LNCaP clone FGC (cell line): ENCODE results near the gene KIFBP.

Experiments
- DNase-seq: peaks from one replicate; pipeline ENCODE4 v3.0.0-alpha.2; 2011; ENCODE audit warnings: low read depth
- H3K4me3 ChIP-seq: 2 replicates; pipeline ENCODE4 v1.5.1; 2011; ENCODE audit warnings: mild to moderate bottlenecking, low read depth, low read length, control low read depth
- TF ChIP-seq, protein P1 (sequence below): IDR thresholded peaks from 2 replicates; pipeline ENCODE4 v1.5.1; 2012; ENCODE audit warnings: mild to moderate bottlenecking; ENCODE audit not compliant: control insufficient read depth, insufficient read depth; ENCODE audit errors: extremely low read depth

KIFBP gene

DNA sequence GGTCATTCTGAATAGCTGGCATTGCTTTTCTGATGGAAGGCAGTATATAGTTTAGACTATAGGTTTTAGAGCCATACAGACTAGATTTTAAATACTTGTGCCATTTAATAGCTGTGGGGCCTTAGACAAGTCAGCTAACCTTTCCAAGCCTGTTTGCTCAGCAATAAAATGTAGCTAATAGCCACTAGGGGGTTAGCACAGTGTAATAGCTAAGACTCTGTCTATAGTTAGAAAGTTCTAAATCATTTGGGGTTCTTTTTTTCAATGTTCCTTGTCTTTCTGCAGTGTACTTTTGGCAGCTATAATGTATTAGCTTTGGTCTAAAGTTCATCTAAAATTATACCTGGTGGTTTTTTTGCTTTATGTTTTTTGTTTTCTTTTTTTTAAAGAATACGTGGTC is 7.5 kb upstream of the KIFBP start:
- no peak for DNase-seq
- no peak overlapping the region for H3K4me3 ChIP-seq
- TF ChIP-seq, protein P1, sequence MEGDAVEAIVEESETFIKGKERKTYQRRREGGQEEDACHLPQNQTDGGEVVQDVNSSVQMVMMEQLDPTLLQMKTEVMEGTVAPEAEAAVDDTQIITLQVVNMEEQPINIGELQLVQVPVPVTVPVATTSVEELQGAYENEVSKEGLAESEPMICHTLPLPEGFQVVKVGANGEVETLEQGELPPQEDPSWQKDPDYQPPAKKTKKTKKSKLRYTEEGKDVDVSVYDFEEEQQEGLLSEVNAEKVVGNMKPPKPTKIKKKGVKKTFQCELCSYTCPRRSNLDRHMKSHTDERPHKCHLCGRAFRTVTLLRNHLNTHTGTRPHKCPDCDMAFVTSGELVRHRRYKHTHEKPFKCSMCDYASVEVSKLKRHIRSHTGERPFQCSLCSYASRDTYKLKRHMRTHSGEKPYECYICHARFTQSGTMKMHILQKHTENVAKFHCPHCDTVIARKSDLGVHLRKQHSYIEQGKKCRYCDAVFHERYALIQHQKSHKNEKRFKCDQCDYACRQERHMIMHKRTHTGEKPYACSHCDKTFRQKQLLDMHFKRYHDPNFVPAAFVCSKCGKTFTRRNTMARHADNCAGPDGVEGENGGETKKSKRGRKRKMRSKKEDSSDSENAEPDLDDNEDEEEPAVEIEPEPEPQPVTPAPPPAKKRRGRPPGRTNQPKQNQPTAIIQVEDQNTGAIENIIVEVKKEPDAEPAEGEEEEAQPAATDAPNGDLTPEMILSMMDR = peak; percentile 39

DNA sequence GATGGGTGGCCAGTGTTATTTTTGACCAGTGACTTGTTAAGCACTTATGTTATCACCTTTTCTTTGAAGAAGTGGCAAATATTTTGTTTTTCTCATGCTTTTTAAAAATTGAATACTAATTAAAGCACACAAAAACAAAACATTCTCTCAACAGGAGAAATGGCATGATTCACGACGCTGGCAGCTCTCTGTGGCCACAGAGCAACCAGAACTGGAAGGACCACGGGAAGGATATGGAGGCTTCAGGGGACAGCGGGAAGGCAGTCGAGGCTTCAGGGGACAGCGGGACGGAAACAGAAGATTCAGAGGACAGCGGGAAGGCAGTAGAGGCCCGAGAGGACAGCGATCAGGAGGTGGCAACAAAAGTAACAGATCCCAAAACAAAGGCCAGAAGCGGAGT is 6.2 kb upstream of the KIFBP start:
- TF ChIP-seq, protein P1 = no peak
- no peak overlapping the region for H3K4me3 ChIP-seq
- no peak for DNase-seq

DNA sequence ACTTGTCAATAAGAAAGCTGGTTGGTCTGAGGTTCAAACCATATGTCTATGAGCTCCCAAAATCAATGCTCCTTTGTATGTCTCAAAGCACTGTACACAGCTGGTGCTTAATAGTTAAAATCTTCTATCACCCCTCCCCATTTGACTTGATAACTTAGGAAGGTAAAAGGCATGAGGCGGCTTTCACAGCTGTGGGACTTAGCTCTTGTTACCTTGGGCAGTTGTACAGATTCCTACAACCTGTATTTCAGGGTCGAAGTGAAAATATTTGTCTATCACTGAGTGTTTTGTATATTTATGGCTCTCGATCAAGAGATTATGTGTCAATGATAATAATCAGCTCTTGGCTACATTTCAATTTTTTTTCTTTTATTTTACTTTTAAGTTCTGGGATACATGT is 992 bp upstream of the KIFBP start:
- TF ChIP-seq, protein P1 = no peak
- DNase-seq = peak; percentile 57
- peak overlapping the region; percentile 76 for H3K4me3 ChIP-seq

DNA sequence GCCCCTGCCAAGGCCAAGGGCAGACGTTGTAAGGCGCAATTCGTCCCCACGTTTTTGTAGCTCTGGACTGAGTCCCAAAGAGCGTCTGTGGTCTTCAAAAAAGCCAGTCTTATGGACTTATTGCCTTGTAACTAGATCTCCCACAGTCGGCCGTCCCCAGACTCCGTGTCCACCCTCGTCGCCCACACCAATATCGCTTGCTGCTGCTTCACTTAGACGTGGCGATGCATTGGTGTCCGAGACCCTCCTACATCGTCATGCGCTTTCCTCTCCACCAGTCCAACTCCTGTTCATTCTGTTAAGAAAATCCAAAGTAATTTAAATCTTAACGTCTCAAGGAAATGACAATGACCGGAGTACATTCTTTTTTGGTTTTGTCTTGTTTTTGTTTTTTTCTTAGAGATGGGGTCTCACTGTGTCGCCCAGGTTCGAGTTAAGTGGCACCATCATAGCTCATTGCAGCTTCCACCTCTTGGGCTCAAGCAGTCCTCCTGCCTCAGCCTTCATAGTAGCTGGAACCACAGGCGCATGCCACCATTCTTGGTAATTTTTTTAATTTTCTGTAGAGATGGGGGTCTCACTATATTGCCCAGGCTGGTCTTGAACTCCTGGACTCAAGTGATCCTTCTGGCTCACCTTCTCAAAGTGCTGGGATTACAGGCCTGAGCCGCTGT is 851 bp downstream of the KIFBP start:
- H3K4me3 ChIP-seq = peak overlapping the region; percentile 76
- no peak for DNase-seq
- TF ChIP-seq, protein P1 = no peak

DNA sequence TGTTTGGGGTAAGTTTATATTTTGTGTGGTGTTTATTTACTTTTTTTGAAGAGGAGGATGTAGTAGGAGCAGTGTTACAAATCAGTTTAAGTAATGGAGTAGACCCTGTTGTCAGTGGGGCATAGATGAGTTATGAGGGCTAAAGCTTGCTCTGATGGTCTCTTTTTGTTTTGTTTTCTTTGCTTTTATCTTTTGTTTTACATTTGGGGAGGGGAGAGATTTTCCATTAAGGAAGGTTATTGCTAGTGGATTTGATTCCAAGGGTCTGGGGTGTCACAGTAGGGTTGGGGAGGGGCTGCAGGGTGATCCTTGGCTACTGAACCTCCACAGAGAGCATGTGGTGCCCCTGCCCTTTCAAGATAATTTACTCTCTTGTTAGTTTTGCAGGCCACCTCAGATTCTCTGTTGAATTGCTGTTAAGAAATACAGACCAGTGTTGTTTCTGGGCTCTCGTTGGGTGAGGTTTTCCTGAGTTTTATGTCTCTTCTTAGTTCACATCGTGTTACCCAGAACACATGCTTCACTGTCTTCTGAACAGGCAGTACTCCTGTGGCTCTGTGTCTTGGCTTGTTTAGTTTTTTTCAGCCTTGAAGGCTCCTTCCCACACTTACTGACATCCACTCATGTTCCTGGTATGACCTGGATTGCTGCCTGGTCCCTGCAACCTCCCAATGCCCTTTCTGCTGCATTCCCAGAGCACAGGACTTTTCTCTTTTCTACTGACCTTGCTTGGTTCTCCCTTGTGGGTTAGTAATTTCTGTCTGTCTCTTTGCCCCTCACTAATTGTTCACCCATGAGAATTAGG is 4.2 kb downstream of the KIFBP start:
- H3K4me3 ChIP-seq = no peak overlapping the region
- TF ChIP-seq, protein P1 = no peak
- DNase-seq = no peak

DNA sequence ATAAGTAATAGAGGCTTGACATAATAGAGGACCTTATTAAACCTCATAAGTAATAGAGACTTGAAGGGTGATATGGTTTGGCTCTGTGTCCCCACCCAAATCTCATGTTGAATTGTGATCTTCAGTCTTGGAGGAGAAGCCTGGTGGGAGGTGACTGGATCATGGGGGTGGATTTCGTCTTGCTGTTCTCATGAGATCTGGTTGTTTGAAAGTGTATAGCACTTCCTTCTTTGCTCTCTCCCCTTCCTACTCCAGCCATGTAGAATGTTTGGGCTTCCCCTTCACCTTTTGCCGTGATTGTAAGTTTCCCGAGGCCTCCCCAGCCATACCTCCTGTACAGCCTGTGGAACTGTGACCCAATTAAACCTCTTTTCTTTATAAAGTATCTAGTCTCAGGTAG is 8.6 kb downstream of the KIFBP start:
- TF ChIP-seq, protein P1 = no peak
- no peak overlapping the region for H3K4me3 ChIP-seq
- DNase-seq = no peak
